DOHH2 (cell line): ENCODE measurements around the gene ITPKB.

ENCODE experiments used
- CTCF ChIP-seq: fragments of 200-600 bp; sonication (generic); IDR thresholded peaks from one replicate; pipeline ENCODE4 v1.5.1; 2014; ENCODE audit warnings: antibody characterized with exemption, mild to moderate bottlenecking, low read depth, low read length; ENCODE audit not compliant: poor library complexity, severe bottlenecking
- EZH2phosphoT487 ChIP-seq: fragments of 200-600 bp; sonication (generic); IDR thresholded peaks from 2 replicates; pipeline ENCODE4 v1.6.1; 2017; ENCODE audit warnings: borderline replicate concordance, mild to moderate bottlenecking, antibody characterized with exemption, low read length, moderate library complexity, mixed read lengths

- TF ChIP-seq CTCF (no peak), EZH2phosphoT487 (no peak)
These were observed 97.3 kb downstream of the ITPKB start for GRCh38 chr1:226641671-226642231.
